GM12878 (cell line): ENCODE results near the gene CDCA3. TPM values are rescaled to one million over a fixed set of nuclear protein-coding genes. Genes with fewer than 3 reads are reported as not detected.

Source experiments
- ATAC-seq: fragments of 200-7000 bp; cut with Tn5 transposase; 3 replicates; pipeline ENCODE4 v1.9.1; 2020; ENCODE audit warnings: mild to moderate bottlenecking, moderate library complexity
- BruUV-seq: library from RNA; stranded (reverse); fragments of 400-500 nt; replicated peaks from 2 replicates; lab custom pipeline; 2021; lab: Mats Ljungman, UMichigan
- CTCF ChIA-PET: fragments of 300-600 bp; sonication (Branson Sonifier 250); formaldehyde crosslinking; extraction: SDS; loops from one replicate; lab custom pipeline; 2021; ENCODE audit warnings: inconsistent platforms; lab: Yijun Ruan, JAX
- POLR2A ChIA-PET: fragments of 350-600 bp; formaldehyde crosslinking; extraction: SDS; loops from one replicate; lab custom pipeline; 2021; ENCODE audit warnings: inconsistent platforms; lab: Charles Lee
- RAD21 ChIA-PET: fragments of 300-600 bp; sonication (Branson Sonifier 250); formaldehyde crosslinking; loops from one replicate; lab custom pipeline; 2023; ENCODE audit warnings: antibody characterized with exemption; ENCODE audit not compliant: unreplicated experiment; lab: Charles Lee
- SMC1A ChIA-PET: fragments of 300-600 bp; sonication (Branson Sonifier 250); formaldehyde crosslinking; loops from one replicate; lab custom pipeline; 2023; ENCODE audit not compliant: unreplicated experiment, uncharacterized antibody; lab: Charles Lee
- DNase-seq: peaks from one replicate; pipeline ENCODE4 v3.0.0-alpha.2; 2011; ENCODE audit warnings: low read depth, low spot score
- FAIRE-seq: peaks from 3 replicates; lab custom pipeline; 2011; peaks lifted over from hg19 to GRCh38; lab: Jason Lieb, UNC
- H2AFZ ChIP-seq: 2 replicates; pipeline ENCODE4 v1.6.0; 2011; ENCODE audit warnings: low read depth, low read length, control low read depth; ENCODE audit not compliant: control insufficient read depth
- H3K27ac ChIP-seq: 2 replicates; pipeline ENCODE4 v1.5.1; 2011; ENCODE audit warnings: control low read depth; ENCODE audit not compliant: control insufficient read depth, insufficient read depth
- H3K27me3 ChIP-seq, 2 experiments: replicated peaks in 1 of 2; 2 replicates each; pipeline versions ENCODE4 v1.6.0 to v1.6.1; 2011; ENCODE audit warnings: low read length in 1 of 2; ENCODE audit not compliant: control insufficient read depth in 2 of 2, insufficient read depth in 2 of 2
- H3K36me3 ChIP-seq, 2 experiments: 2 replicates each; pipeline ENCODE4 v1.5.1; 2011; ENCODE audit warnings: low read length in 1 of 2; ENCODE audit not compliant: control insufficient read depth in 2 of 2, insufficient read depth in 2 of 2
- H3K4me1 ChIP-seq: 2 replicates; pipeline ENCODE4 v1.6.1; 2011; ENCODE audit warnings: mild to moderate bottlenecking, low read length, moderate library complexity, mixed read lengths; ENCODE audit not compliant: control insufficient read depth, insufficient read depth
- H3K4me2 ChIP-seq: 2 replicates; pipeline ENCODE4 v1.6.0; 2011; ENCODE audit warnings: control low read depth; ENCODE audit not compliant: control insufficient read depth, insufficient read depth
- H3K4me3 ChIP-seq: fragments of 200-600 bp; sonication (generic); 2 replicates; pipeline ENCODE4 v1.5.1; 2016
- H3K79me2 ChIP-seq: 2 replicates; pipeline ENCODE4 v1.6.0; 2011; ENCODE audit warnings: low read length; ENCODE audit not compliant: control insufficient read depth, insufficient read depth
- H3K9ac ChIP-seq: 2 replicates; pipeline ENCODE4 v1.8.0; 2011; ENCODE audit warnings: low read length, control low read depth, mixed read lengths; ENCODE audit not compliant: control insufficient read depth, insufficient read depth
- H3K9me3 ChIP-seq: replicated peaks from 3 replicates; pipeline ENCODE4 v1.5.1; 2011; ENCODE audit warnings: mild to moderate bottlenecking, low read length; ENCODE audit not compliant: control insufficient read depth, insufficient read depth
- H4K20me1 ChIP-seq: 2 replicates; pipeline ENCODE4 v1.6.0; 2011; ENCODE audit not compliant: control insufficient read depth, insufficient read depth
- ASH2L ChIP-seq: fragments of 300-600, 200-600 bp; sonication (generic); IDR thresholded peaks from 2 replicates; pipeline ENCODE4 v1.6.1; 2017; ENCODE audit warnings: low read depth, mild to moderate bottlenecking, borderline replicate concordance
- BHLHE40 ChIP-seq, 2 experiments: fragments of 450-650 bp in 1 of 2; IDR thresholded peaks; 2 replicates each; pipeline ENCODE4 v1.6.1; 2011 to 2017; ENCODE audit warnings: low read depth in 2 of 2, borderline replicate concordance in 1 of 2, improper control_type of control experiment in 1 of 2, low read length in 1 of 2, mild to moderate bottlenecking in 1 of 2
- CHD2 ChIP-seq: IDR thresholded peaks from 2 replicates; pipeline ENCODE4 v1.6.1; 2011; ENCODE audit warnings: low read depth, low read length, improper control_type of control experiment, borderline replicate concordance
- CTCF ChIP-seq, 3 experiments: IDR thresholded peaks in 2 of 3; conservative IDR thresholded peaks in 1 of 3; 2 replicates each; pipeline ENCODE4 v1.5.1; 2011; ENCODE audit warnings: low read depth in 3 of 3, low read length in 3 of 3, mild to moderate bottlenecking in 3 of 3, control low read depth in 2 of 3, moderate library complexity in 2 of 3, inconsistent platforms in 1 of 3, mixed read lengths in 1 of 3; ENCODE audit not compliant: control insufficient read depth in 2 of 3, insufficient read depth in 1 of 3; ENCODE audit errors: extremely low read depth in 1 of 3
- EED ChIP-seq: sonication (generic); IDR thresholded peaks from 2 replicates; pipeline ENCODE4 v1.6.1; 2016; ENCODE audit warnings: antibody characterized with exemption, low read depth
- HDGF ChIP-seq: fragments of 450-650 bp; IDR thresholded peaks from 2 replicates; pipeline ENCODE4 v1.6.1; 2016; ENCODE audit warnings: antibody characterized with exemption
- MLLT1 ChIP-seq: fragments of 450-650 bp; IDR thresholded peaks from 2 replicates; pipeline ENCODE4 v1.6.1; 2016; ENCODE audit warnings: mild to moderate bottlenecking
- RFX5 ChIP-seq: IDR thresholded peaks from 2 replicates; pipeline ENCODE4 v1.6.1; 2011; ENCODE audit warnings: low read depth, low read length, improper control_type of control experiment
- SRF ChIP-seq, 2 experiments: IDR thresholded peaks; 2 replicates each; pipeline ENCODE4 v1.6.1; 2011; ENCODE audit warnings: low read depth in 2 of 2, low read length in 2 of 2, mild to moderate bottlenecking in 1 of 2, moderate library complexity in 1 of 2
- STAT1 ChIP-seq: fragments of 450-650 bp; conservative IDR thresholded peaks from 2 replicates; pipeline ENCODE4 v1.6.1; 2014; ENCODE audit warnings: antibody characterized with exemption, mild to moderate bottlenecking
- WGBS: methylation state at CpG from one replicate; pipeline ENCODE4 v1.1.6; 2016; ENCODE audit warnings: low lambda C conversion rate; ENCODE audit not compliant: insufficient replicate concordance, insufficient coverage; ENCODE audit errors: missing lambda C conversion rate; 5-methylcytosine and 5-hydroxymethylcytosine counted together
- in situ Hi-C: fragments of 300-500 bp; cut with MboI; formaldehyde crosslinking; loops from 9 replicates; pipeline ENCODE4 v1.14.3; 2018; ENCODE audit warnings: mixed read lengths
- intact Hi-C: fragments of 100-400 bp; cut with micrococcal nuclease; formaldehyde crosslinking; loops from one replicate; pipeline ENCODE4 v1.14.2; 2022; ENCODE audit not compliant: unreplicated experiment
- polyA plus RNA-seq, 11 experiments: library from polyadenylated mRNA; depleted of rRNA in 4 of 11; unstranded in 6 of 11; stranded (reverse) in 5 of 11; fragments of >200 nt; fragmentation: Nextera tagmentation in 4 of 11; fragmentation: Illumina TruSeq in 1 of 11; extraction: Ambion mirVana in 4 of 11; extraction: Trizol in 1 of 11; gene quantifications; 1 replicate in 1 of 11; 2 replicates in 10 of 11; pipeline versions ENCODE4 v1.2.1 to v1.2.3, GENCODE V29; 2011 to 2016; ENCODE audit warnings: inconsistent platforms in 2 of 11, missing spikeins in 2 of 11, low read depth in 1 of 11
- total RNA-seq, 4 experiments: library from RNA; depleted of rRNA in 3 of 4; stranded (reverse); fragments of >200 nt in 3 of 4; fragmentation: Illumina TruSeq in 1 of 4; extraction: Trizol in 1 of 4; gene quantifications; 2 replicates each; pipeline versions ENCODE4 v1.2.1 to v1.2.3, GENCODE V29; 2013 to 2021
- TF ChIP-seq, protein P1 (sequence below): fragments of 450-650 bp; IDR thresholded peaks from 2 replicates; pipeline ENCODE4 v1.6.1; 2017; ENCODE audit warnings: mild to moderate bottlenecking, moderate library complexity

Gene CDCA3
- total and polyA plus RNA-seq, 10 of the 15 experiments (the other 5 are each of a cell fraction or from before 2014, with no cell fraction given): 34.5 to 148 (median 97.4) TPM

GRCh38 chr12:6868211-6869048, 17.3 kb upstream of the CDCA3 start:
- ATAC-seq (no peak), FAIRE-seq (peak; percentile 74), DNase-seq (no peak)
- Histone ChIP-seq H3K27ac (peak overlapping the region; percentile 96), H3K4me3 (peak overlapping the region; percentile 100), H3K4me1 (peaks cover 32% of the 10 kb centered on the region), H3K4me2 (peak overlapping the region; percentile 97), H3K79me2 (peaks cover 39% of the 10 kb centered on the region), H4K20me1 (peaks cover 16% of the 10 kb centered on the region), H3K9ac (peak overlapping the region; percentile 90), H3K27me3 (no peaks in the 10 kb centered on the region), H2AFZ (no peak overlapping the region), H3K9me3 (no peaks in the 10 kb centered on the region), H3K36me3 (peaks cover 20 to 24% of the 10 kb centered on the region in 2 experiments)
- CTCF ChIA-PET: interaction anchor here (0.8 to 9.5 kb wide), 24 partner anchors 9 to 244 kb away, joined by 3 to 173 read pairs (median 6); partner anchors contain the start of genes C1RL, CDCA3, MLF2 and PTMS
- BruUV-seq: no TSS peak
- in situ Hi-C loops: no loop called here
- POLR2A ChIA-PET: interaction anchor here (1.0 to 5.7 kb wide), 6 partner anchors 10 to 145 kb away, joined by 3 to 84 read pairs (median 6); partner anchors contain the start of genes CDCA3, COPS7A, LRRC23 and USP5
- WGBS: under 1% methylated on average over 22 of the region's 22 CpGs
- intact Hi-C loops: loop anchor here (1.0 to 2.0 kb wide), 4 partner anchors 23 to 244 kb away; no protein-coding TSS in a partner anchor
- RAD21 ChIA-PET: interaction anchor here (1.1 to 5.6 kb wide), 8 partner anchors 16 to 115 kb away, joined by 3 to 42 read pairs (median 8); partner anchors contain the start of genes C12orf57, CDCA3, MLF2 and PTPN6
- SMC1A ChIA-PET: interaction anchor here (0.9 to 5.3 kb wide), 10 partner anchors 15 to 241 kb away, joined by 3 to 42 read pairs (median 4); partner anchors contain the start of genes C1RL, CDCA3, USP5 and ZNF384
- TF ChIP-seq MLLT1: peak; percentile 65; the same call in 1 of the 2 replicates
- no peak for TF ChIP-seq STAT1
- TF ChIP-seq, protein P1, sequence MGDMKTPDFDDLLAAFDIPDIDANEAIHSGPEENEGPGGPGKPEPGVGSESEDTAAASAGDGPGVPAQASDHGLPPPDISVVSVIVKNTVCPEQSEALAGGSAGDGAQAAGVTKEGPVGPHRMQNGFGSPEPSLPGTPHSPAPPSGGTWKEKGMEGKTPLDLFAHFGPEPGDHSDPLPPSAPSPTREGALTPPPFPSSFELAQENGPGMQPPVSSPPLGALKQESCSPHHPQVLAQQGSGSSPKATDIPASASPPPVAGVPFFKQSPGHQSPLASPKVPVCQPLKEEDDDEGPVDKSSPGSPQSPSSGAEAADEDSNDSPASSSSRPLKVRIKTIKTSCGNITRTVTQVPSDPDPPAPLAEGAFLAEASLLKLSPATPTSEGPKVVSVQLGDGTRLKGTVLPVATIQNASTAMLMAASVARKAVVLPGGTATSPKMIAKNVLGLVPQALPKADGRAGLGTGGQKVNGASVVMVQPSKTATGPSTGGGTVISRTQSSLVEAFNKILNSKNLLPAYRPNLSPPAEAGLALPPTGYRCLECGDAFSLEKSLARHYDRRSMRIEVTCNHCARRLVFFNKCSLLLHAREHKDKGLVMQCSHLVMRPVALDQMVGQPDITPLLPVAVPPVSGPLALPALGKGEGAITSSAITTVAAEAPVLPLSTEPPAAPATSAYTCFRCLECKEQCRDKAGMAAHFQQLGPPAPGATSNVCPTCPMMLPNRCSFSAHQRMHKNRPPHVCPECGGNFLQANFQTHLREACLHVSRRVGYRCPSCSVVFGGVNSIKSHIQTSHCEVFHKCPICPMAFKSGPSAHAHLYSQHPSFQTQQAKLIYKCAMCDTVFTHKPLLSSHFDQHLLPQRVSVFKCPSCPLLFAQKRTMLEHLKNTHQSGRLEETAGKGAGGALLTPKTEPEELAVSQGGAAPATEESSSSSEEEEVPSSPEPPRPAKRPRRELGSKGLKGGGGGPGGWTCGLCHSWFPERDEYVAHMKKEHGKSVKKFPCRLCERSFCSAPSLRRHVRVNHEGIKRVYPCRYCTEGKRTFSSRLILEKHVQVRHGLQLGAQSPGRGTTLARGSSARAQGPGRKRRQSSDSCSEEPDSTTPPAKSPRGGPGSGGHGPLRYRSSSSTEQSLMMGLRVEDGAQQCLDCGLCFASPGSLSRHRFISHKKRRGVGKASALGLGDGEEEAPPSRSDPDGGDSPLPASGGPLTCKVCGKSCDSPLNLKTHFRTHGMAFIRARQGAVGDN: no peak
- peak in 2 of 3 experiments; percentile 18 to 26; a peak in 2 of 6 replicates for TF ChIP-seq CTCF (IDR thresholded peaks at IDR 0.05 in 2 of 3, conservative IDR thresholded peaks at IDR 0.05 in 1 of 3; ENCODE audit: control insufficient read depth in 2 of 3, extremely low read depth in 1 of 3, insufficient read depth in 1 of 3, low read depth in 3 of 3, low read length in 3 of 3)
- TF ChIP-seq BHLHE40 (IDR thresholded peaks at IDR 0.05; ENCODE audit: borderline replicate concordance in 1 of 2, low read depth in 2 of 2, low read length in 1 of 2): no peak
- TF ChIP-seq SRF (IDR thresholded peaks at IDR 0.05; ENCODE audit: low read depth in 2 of 2, low read length in 2 of 2): no peak
- TF ChIP-seq EED: no peak
- TF ChIP-seq RFX5: no peak
- 0 out of 2 replicates have a peak, but pooled peaks have one; percentile 61 for TF ChIP-seq HDGF
- TF ChIP-seq ASH2L: no peak
- no peak for TF ChIP-seq CHD2
